SK-N-SH treated with all-trans-retinoic acid at 6 μM for 48 hours (cell line): Measurements from ENCODE around the gene KIAA1671.
"Not testable (repeated sequence)": the region's sequence is repeated elsewhere in the genome, so short reads cannot be mapped to it uniquely, and the experiment has no call there.

Experiments used
- ATAC-seq: fragments of 200-7000 bp; cut with Tn5 transposase; 3 replicates; pipeline ENCODE4 v1.9.1; 2020; ENCODE audit warnings: mild to moderate bottlenecking, moderate library complexity
- ARNTL ChIP-seq: fragments of 450-650 bp; formaldehyde crosslinking; IDR thresholded peaks from 2 replicates; pipeline ENCODE4 v1.5.0; 2020; ENCODE audit warnings: low read depth, mild to moderate bottlenecking, moderate library complexity, borderline replicate concordance
- BACH2 ChIP-seq: fragments of 250-450 bp; sonication (Bioruptor Pico); IDR thresholded peaks from 2 replicates; pipeline ENCODE4 v1.9.0; 2021; ENCODE audit warnings: mild to moderate bottlenecking, borderline replicate concordance
- ESRRG ChIP-seq: fragments of 250-450 bp; sonication (Bioruptor Pico); IDR thresholded peaks from 2 replicates; pipeline ENCODE4 v1.6.1; 2021; ENCODE audit warnings: mild to moderate bottlenecking
- GLIS3 ChIP-seq: fragments of 250-450 bp; sonication (Bioruptor Pico); IDR thresholded peaks from 2 replicates; pipeline ENCODE4 v1.5.0; 2020; ENCODE audit warnings: mild to moderate bottlenecking, moderate library complexity
- ISL1 ChIP-seq: fragments of 250-450 bp; sonication (Bioruptor Pico); IDR thresholded peaks from 2 replicates; pipeline ENCODE4 v2.1.2; 2022; ENCODE audit warnings: mild to moderate bottlenecking, moderate library complexity
- OSR1 ChIP-seq: fragments of 250-450 bp; sonication (Bioruptor Pico); IDR thresholded peaks from 2 replicates; pipeline ENCODE4 v1.8.0; 2022; ENCODE audit warnings: moderate library complexity, mild to moderate bottlenecking, inconsistent platforms
- RARB ChIP-seq: fragments of 250-450 bp; sonication (Bioruptor Pico); IDR thresholded peaks from 2 replicates; pipeline ENCODE4 v1.8.0; 2021; ENCODE audit warnings: mild to moderate bottlenecking, moderate library complexity
- TOX ChIP-seq: fragments of 250-450 bp; sonication (Bioruptor Pico); IDR thresholded peaks from 2 replicates; pipeline ENCODE4 v1.8.0; 2021; ENCODE audit warnings: mild to moderate bottlenecking, moderate library complexity, borderline replicate concordance
- ZC3H10 ChIP-seq: fragments of 250-450 bp; sonication (Bioruptor Pico); IDR thresholded peaks from 2 replicates; pipeline ENCODE4 v1.5.1; 2021; ENCODE audit warnings: mild to moderate bottlenecking, moderate library complexity
- ZFP3 ChIP-seq: fragments of 250-450 bp; sonication (Bioruptor Pico); IDR thresholded peaks from 2 replicates; pipeline ENCODE4 v1.5.0; 2020; ENCODE audit warnings: mild to moderate bottlenecking, moderate library complexity
- ZFP30 ChIP-seq: fragments of 450-650 bp; formaldehyde crosslinking; IDR thresholded peaks from 2 replicates; pipeline ENCODE4 v1.5.0; 2022; ENCODE audit warnings: mild to moderate bottlenecking, moderate library complexity
- ZNF565 ChIP-seq: fragments of 450-650 bp; formaldehyde crosslinking; conservative IDR thresholded peaks from 2 replicates; pipeline ENCODE4 v1.5.0; 2020; ENCODE audit warnings: low read depth, mild to moderate bottlenecking, moderate library complexity
- ZNF70 ChIP-seq: fragments of 450-650 bp; formaldehyde crosslinking; IDR thresholded peaks from 2 replicates; pipeline ENCODE4 v1.5.0; 2020; ENCODE audit warnings: mild to moderate bottlenecking, moderate library complexity
- ZNF8 ChIP-seq: fragments of 450-650 bp; formaldehyde crosslinking; IDR thresholded peaks from 2 replicates; pipeline ENCODE4 v1.5.0; 2020; ENCODE audit warnings: mild to moderate bottlenecking, moderate library complexity
- TF ChIP-seq, protein P1 (sequence below): fragments of 250-450 bp; sonication (Bioruptor Pico); IDR thresholded peaks from 2 replicates; pipeline ENCODE4 v1.5.1; 2020; ENCODE audit warnings: low read depth, mild to moderate bottlenecking, moderate library complexity
- TF ChIP-seq, protein P2 (sequence below): fragments of 250-450 bp; sonication (Bioruptor Pico); IDR thresholded peaks from 2 replicates; pipeline ENCODE4 v1.5.1; 2021; ENCODE audit warnings: mild to moderate bottlenecking, moderate library complexity
- TF ChIP-seq, protein P3 (sequence below): fragments of 250-450 bp; sonication (Bioruptor Pico); IDR thresholded peaks from 2 replicates; pipeline ENCODE4 v1.8.0; 2020; ENCODE audit warnings: mild to moderate bottlenecking, moderate library complexity, borderline replicate concordance
- TF ChIP-seq, protein P4 (sequence below): fragments of 250-450 bp; sonication (Bioruptor Pico); IDR thresholded peaks from 2 replicates; pipeline ENCODE4 v1.8.0; 2021; ENCODE audit warnings: low read depth, mild to moderate bottlenecking, moderate library complexity, borderline replicate concordance
- TF ChIP-seq, protein P5 (sequence below): fragments of 250-450 bp; sonication (Bioruptor Pico); IDR thresholded peaks from 2 replicates; pipeline ENCODE4 v1.5.0; 2020; ENCODE audit warnings: mild to moderate bottlenecking, moderate library complexity

Gene KIAA1671

DNA sequence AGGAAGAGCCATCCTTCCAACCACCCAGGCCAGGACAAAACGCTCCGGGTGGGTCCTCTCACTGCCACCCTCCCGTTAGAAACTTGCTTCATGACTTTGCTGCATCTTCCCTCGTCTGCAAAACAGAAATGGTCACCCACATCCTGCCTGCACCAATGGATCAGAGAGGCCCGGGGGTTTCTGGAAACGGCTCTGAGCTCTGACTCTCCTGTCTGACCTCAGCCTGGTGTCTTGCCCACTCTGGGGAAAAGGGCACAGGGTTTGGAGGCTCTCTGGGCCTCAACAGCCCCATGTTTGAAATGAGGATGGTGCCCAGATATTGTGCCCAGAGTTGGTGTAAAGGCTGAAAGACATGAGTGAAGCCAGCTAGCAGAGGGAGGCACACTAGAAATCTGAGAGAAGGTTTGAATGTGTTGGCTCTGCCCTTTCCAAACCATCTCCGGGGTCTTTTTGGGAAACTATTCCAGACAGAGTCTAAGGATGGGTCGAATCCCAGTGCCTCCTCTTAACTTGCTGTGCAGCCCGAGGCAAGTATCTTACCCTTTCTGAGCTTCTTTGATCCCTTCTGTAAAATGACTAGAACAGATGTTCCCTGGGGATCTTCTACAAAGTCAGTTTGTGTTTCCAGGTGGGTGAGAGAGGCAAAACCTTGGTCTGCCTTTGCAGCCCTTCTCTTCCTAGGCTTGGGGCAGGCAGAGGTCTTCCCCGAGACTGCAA is 249.2 kb downstream of the KIAA1671 start:
- TF ChIP-seq ZNF8, result no peak
- no peak for TF ChIP-seq RARB (CRISPR knock-in tag)
- TF ChIP-seq, protein P1, sequence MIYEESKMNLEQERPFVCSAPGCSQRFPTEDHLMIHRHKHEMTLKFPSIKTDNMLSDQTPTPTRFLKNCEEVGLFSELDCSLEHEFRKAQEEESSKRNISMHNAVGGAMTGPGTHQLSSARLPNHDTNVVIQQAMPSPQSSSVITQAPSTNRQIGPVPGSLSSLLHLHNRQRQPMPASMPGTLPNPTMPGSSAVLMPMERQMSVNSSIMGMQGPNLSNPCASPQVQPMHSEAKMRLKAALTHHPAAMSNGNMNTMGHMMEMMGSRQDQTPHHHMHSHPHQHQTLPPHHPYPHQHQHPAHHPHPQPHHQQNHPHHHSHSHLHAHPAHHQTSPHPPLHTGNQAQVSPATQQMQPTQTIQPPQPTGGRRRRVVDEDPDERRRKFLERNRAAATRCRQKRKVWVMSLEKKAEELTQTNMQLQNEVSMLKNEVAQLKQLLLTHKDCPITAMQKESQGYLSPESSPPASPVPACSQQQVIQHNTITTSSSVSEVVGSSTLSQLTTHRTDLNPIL (CRISPR knock-in tag), result no peak
- no peak for TF ChIP-seq ESRRG (CRISPR knock-in tag)
- ATAC-seq, result no peak

DNA sequence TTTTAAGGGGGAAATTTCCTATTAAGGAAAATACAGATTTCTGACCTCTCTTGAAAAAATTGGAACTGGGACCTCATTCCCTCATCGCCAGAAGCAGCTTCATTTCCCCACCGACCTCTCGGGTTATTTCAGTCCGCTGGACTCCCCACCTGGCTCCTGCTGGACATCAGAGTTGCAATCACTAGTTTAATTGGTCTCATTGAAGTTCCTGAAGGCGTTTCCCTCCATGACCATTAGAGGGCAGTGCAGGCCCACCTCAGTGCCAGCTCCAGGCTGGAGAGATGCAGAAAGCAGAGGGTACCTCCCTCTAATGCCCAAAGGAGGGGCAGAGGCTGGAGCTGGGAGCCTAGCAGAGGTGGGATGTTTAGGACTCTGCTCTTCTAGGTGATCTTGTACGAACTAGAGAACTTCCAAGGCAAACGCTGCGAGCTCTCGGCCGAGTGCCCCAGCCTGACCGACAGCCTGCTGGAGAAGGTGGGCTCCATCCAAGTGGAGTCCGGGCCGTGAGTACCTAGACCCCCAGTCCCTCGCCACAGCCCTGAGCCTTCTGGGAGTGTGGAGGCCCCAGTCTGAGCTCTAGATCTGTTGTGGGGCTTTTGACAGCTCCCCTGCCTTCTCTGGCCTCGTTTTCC is 249.9 kb downstream of the KIAA1671 start:
- peak; percentile 91 for ATAC-seq
- TF ChIP-seq ZFP30 (CRISPR knock-in tag), result no peak
- no peak for TF ChIP-seq ZFP3 (CRISPR knock-in tag)
- no peak for TF ChIP-seq ZC3H10
- TF ChIP-seq ZNF8, result no peak
- no peak for TF ChIP-seq OSR1
- no peak for TF ChIP-seq BACH2 (CRISPR knock-in tag)
- TF ChIP-seq ISL1 (CRISPR knock-in tag), result no peak
- TF ChIP-seq, protein P2, sequence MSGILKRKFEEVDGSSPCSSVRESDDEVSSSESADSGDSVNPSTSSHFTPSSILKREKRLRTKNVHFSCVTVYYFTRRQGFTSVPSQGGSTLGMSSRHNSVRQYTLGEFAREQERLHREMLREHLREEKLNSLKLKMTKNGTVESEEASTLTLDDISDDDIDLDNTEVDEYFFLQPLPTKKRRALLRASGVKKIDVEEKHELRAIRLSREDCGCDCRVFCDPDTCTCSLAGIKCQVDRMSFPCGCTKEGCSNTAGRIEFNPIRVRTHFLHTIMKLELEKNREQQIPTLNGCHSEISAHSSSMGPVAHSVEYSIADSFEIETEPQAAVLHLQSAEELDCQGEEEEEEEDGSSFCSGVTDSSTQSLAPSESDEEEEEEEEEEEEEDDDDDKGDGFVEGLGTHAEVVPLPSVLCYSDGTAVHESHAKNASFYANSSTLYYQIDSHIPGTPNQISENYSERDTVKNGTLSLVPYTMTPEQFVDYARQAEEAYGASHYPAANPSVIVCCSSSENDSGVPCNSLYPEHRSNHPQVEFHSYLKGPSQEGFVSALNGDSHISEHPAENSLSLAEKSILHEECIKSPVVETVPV (CRISPR knock-in tag), result no peak
- no peak for TF ChIP-seq TOX (CRISPR knock-in tag)

DNA sequence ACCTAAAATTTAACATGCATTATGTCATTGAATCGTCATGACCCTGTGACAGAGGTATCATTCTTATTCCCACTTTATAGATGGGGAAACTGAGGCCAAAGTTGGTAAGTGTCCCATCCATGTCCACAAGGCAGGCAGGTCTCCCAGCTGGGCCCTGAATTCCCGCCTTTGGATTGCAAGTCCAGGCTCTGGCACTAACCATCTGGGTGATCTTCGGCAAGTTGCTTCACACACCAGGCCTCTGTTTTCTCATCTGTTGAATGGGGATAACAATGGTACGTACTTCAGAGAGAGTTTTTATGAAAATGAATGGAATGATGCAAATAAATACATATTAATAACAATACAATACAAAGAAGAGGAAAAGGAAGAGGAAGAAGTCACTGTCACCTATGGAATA is 250.6 kb downstream of the KIAA1671 start:
- ATAC-seq, result no peak
- TF ChIP-seq, protein P3, sequence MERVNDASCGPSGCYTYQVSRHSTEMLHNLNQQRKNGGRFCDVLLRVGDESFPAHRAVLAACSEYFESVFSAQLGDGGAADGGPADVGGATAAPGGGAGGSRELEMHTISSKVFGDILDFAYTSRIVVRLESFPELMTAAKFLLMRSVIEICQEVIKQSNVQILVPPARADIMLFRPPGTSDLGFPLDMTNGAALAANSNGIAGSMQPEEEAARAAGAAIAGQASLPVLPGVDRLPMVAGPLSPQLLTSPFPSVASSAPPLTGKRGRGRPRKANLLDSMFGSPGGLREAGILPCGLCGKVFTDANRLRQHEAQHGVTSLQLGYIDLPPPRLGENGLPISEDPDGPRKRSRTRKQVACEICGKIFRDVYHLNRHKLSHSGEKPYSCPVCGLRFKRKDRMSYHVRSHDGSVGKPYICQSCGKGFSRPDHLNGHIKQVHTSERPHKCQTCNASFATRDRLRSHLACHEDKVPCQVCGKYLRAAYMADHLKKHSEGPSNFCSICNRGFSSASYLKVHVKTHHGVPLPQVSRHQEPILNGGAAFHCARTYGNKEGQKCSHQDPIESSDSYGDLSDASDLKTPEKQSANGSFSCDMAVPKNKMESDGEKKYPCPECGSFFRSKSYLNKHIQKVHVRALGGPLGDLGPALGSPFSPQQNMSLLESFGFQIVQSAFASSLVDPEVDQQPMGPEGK (CRISPR knock-in tag), result no peak
- TF ChIP-seq GLIS3 (CRISPR knock-in tag) (no peak), RARB (CRISPR knock-in tag) (no peak), ARNTL (no peak), ZNF565 (CRISPR knock-in tag) (no peak), OSR1 (no peak)
- TF ChIP-seq, protein P4, sequence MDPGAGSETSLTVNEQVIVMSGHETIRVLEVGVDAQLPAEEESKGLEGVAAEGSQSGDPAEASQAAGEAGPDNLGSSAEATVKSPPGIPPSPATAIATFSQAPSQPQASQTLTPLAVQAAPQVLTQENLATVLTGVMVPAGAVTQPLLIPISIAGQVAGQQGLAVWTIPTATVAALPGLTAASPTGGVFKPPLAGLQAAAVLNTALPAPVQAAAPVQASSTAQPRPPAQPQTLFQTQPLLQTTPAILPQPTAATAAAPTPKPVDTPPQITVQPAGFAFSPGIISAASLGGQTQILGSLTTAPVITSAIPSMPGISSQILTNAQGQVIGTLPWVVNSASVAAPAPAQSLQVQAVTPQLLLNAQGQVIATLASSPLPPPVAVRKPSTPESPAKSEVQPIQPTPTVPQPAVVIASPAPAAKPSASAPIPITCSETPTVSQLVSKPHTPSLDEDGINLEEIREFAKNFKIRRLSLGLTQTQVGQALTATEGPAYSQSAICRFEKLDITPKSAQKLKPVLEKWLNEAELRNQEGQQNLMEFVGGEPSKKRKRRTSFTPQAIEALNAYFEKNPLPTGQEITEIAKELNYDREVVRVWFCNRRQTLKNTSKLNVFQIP (CRISPR knock-in tag), result no peak

DNA sequence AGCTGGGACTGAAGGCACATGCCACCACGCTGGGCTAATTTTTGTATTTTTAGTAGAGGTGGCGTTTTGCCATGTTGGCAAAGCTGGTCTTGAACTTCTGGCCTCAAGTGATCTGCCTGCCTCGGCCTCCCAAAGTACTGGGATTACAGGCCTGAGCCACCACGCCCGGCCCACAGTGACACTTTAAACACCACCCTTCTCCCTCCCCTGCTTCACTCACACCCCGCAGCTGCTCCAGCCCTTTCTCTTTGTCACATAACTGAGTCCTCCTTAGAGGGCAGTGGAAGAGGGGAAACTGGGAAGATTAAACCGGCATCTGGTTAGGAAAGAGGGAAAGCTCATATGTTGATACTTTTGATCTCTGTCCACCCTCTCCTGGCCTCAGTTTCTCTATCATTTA is 252.0 kb downstream of the KIAA1671 start:
- not testable (repeated sequence) for ATAC-seq

DNA sequence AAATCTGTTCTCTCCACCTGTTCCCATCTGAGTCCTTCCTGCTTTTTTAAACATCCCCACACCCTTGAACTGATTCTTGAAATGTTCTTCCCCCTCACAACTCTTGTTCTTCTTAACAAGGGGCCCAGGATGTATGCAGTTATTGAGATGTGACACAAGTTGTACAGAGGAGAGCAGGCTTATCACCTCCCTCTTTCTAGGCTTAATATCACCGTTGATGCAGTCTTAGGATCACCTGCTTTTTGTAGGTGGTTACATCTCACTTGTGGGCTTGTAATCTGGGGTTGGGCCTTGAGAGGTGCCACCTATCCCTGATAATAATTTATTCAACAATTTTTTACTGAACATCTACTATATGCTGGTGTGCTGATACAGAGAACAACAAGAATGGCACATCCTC is 253.3 kb downstream of the KIAA1671 start:
- TF ChIP-seq BACH2 (CRISPR knock-in tag) (no peak), ZNF70 (CRISPR knock-in tag) (peak; percentile 96), TOX (CRISPR knock-in tag) (no peak)
- TF ChIP-seq, protein P5, sequence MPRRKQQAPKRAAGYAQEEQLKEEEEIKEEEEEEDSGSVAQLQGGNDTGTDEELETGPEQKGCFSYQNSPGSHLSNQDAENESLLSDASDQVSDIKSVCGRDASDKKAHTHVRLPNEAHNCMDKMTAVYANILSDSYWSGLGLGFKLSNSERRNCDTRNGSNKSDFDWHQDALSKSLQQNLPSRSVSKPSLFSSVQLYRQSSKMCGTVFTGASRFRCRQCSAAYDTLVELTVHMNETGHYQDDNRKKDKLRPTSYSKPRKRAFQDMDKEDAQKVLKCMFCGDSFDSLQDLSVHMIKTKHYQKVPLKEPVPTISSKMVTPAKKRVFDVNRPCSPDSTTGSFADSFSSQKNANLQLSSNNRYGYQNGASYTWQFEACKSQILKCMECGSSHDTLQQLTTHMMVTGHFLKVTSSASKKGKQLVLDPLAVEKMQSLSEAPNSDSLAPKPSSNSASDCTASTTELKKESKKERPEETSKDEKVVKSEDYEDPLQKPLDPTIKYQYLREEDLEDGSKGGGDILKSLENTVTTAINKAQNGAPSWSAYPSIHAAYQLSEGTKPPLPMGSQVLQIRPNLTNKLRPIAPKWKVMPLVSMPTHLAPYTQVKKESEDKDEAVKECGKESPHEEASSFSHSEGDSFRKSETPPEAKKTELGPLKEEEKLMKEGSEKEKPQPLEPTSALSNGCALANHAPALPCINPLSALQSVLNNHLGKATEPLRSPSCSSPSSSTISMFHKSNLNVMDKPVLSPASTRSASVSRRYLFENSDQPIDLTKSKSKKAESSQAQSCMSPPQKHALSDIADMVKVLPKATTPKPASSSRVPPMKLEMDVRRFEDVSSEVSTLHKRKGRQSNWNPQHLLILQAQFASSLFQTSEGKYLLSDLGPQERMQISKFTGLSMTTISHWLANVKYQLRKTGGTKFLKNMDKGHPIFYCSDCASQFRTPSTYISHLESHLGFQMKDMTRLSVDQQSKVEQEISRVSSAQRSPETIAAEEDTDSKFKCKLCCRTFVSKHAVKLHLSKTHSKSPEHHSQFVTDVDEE (CRISPR knock-in tag), result no peak
- ATAC-seq, result no peak
